TTC549 (cell line): ENCODE measurements around the gene B3GAT3.
"Not testable (repeated sequence)": the region's sequence is repeated elsewhere in the genome, so short reads cannot be mapped to it uniquely, and the experiment has no call there.

Experiments used
- FAIRE-seq: peaks from 2 replicates; lab custom pipeline; 2012; peaks lifted over from hg19 to GRCh38; lab: Jason Lieb, UNC

B3GAT3 gene

DNA sequence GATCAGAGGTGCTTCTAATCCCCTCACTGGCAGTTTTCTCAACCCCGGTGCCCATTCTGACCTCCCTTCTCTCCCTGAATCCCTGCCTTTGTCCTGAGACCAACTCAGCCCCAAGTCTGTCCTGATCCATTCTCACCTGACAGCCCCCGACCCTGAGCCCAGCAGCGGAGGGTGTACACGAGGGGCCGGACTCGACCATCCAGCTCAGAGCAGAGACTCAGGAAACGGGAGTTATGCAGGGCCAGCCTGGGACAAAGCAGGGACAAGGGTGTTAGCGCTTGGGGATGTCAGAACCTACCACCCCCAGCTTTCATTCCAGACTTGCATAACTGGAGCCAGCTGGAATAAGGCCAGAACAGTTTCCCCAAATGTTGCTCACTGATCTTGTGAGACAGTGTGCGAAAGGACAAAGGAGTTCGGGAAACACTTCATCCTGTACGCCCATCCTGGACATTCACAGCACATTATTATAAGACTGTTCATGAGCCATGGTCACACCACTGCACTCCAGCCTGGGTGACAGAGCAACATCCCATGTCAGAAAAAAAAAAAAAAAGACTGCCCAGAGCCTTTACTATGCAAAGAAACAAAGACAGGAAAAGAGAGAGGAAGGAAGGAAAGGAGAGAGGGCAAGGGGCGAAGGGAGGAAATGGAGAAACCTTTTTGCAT is 44.6 kb downstream of the B3GAT3 start:
- FAIRE-seq = no peak

DNA sequence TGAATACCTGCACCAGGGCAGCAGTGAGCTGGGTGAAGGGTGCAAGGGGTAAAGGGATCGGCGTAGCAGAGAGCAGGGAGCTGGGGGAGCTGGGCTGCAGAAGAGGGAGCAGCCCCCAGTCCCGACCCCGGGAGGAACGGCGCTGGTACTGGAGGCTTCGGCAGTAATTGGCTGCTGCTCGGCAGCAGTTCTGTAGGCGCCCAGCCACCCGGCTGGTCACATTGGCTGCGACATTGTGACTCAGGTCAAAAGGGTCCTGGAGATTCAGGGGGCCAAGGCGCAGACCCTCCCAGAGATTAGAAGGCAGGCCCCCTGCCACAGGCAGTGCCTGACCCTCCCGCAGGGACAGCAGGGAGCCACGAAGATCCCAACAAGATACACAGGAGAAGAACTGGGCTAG is 45.9 kb downstream of the B3GAT3 start:
- no peak for FAIRE-seq

DNA sequence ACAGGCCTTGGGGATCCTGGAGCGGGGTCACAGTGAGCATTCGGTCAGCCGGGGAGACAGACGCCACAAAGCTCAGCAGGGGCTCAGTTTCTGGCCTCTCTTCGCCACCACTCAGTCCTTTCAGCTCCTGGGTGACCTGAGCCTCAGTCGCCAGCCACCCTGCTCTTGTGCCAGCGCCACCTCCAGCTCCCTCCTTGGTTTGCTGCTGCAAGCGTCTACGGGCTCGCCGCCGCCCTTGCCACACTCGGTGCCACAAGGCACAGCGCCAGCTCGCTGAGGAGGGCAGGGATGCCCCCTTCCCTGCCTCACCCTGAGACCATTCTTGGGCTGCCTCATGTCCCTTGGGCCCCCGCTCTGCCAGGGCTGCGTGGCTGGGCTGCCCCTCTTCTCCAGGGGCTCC is 46.6 kb downstream of the B3GAT3 start:
- no peak for FAIRE-seq

DNA sequence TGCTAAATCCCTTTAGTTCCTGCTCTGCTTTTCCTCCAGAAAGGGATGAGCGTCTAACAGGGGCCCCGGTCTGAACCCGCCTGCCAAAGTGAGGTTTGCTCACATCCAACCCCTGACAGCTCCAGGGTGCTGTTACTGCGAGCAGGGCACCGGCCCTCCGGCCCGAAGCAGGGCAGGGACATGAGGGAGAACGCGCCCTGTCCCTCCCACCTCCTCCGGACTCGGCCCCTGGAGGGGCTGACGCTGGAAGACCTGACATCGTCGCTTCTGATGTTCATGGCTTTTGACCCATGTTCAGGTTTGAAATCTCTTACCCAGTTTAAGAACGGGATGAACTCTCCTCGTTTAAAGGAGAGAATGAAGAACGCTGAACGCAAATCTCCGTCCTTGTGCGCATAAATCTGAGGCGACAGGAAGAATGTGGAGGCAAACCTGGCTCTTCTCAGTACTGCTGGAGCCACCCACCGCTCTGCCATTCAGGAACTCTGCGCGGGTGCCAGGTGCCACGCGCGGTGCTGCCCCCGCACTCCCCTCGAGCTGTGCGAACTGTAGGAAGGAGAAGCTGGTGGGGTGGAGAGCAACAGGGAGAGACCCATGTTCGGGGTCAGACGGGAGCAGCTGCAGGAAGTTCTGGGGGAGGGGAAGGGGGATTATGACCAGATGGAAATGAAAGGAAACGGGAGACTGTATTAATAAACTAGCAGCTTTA is 47.3 kb downstream of the B3GAT3 start:
- no peak for FAIRE-seq

DNA sequence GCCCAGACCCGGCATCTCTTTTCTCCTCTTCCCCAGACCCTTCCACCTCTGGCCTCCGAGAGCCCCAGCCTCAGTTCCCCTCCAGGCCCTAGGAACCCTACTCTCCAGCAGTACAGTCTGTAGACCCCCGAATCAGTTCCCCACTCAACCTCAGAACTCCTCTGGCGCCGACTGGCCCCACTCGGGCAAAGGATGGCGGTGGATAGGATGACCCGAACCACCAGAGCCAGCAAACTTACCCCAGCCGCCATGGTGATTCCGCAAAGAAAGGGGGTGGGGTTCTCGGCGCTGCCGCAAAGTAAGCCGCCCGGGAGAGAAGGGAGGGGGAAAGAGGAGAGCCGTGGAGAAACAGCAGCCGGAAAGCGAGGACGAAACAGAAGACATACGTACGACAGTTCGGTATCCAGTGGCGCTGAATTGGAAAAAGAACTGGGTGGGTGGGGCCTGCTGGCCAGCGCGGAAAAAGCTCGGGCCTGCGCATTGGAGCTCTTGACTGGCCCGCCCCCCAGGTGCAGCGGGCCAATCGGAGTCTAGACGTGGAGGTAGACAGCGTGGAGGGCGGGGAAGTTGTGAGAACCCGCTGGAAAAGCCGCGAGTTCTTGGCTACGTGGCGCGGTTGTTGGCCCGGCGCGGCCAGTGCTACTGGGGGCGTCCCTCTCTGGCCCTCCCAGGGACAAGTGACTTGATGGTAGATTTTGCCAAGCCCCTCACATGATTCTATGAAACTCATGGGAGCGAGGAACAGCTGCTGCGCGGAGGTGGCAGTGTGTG is 48.0 kb downstream of the B3GAT3 start, which contains the start of gene EEF1G:
Gene EEF1G (minus strand): TSS at position 300 of the 771 bp plus-strand sequence. CDS start 49 bp downstream, at position 251.
- peak; percentile 82 for FAIRE-seq

DNA sequence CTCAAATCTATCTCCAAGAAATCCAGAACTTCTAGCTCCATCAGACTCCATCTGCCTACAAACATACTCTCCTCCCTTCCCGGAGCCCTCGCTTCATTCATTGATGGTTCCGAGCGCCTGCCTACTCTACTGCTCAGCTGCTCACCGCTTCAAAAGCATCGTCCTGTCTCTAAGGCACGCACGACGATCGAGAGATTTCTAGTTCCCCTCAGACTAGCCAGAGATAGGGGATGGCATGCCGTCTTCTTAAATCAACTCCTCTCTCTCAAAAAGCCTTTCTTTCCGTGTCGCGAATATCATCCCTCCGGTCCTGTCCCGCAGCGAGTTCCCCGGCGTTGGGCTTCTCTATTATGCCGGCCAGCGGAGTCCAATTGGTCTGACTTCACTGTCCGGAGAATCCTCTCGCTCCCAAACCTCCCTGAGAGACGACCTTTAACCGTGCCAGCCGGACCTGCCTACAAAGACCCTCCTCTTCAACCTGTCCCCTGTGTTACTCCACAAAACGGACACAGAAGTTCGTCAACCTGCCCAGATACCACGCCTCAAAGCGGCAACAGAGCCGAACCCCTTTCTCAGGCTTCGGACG is 48.7 kb downstream of the B3GAT3 start:
- FAIRE-seq = no peak

DNA sequence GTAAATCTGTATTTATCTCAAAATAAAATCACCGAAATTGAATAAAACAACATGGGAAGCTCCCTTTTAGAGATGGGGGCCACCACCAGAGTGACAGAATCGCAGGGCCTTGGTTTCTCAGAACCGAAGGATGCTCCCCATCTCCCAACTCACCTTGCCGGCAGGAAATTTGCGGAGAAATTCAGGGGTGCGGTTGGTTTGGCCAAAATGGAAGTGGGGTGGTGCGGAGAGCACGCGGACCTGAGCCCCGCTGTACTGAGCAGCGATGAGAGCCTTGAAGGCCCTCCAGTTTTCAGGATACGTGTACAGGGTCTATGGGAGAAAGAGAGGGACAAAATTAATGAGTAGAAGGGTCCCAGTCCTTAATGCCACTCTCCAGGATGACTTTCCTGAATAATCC is 49.4 kb downstream of the B3GAT3 start:
- FAIRE-seq = no peak

DNA sequence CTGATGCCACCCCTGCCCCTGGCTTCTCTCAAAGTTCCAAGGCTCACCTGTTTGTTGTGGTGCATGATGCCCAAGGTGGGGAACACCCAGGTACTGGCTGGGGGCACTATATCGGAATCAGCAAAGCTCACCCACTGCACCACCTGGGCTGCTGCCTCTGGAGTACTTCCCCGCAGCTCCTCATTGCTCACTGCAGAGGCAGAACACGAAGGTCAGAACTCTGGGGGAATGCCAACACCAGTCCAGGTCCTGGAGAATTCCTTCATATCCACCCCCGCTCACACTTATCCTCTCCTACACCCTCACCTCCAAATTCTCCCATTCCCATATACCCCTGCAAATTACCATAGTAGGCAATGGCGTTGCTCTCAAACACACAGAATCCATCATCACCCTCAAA is 50.3 kb downstream of the B3GAT3 start:
- not testable (repeated sequence) for FAIRE-seq

DNA sequence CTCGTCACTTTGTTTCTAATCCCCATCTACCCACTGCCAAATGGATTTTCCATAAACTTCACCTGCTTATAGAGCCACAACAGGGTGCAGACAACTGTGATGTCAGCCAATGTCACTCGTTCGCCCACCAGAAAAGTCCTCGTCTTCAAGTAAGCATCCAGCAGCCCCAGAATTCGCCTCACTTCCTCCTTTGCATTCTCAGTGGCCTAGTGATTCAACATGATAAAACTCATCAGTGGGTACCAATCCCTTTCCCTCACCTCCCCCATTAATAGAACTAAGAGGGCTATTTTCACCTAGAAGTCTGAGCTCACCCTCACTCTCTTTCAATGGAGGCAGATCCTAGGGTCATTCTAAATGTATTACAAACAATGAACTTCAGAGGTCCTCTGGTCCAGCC is 50.9 kb downstream of the B3GAT3 start:
- FAIRE-seq = not testable (repeated sequence)

DNA sequence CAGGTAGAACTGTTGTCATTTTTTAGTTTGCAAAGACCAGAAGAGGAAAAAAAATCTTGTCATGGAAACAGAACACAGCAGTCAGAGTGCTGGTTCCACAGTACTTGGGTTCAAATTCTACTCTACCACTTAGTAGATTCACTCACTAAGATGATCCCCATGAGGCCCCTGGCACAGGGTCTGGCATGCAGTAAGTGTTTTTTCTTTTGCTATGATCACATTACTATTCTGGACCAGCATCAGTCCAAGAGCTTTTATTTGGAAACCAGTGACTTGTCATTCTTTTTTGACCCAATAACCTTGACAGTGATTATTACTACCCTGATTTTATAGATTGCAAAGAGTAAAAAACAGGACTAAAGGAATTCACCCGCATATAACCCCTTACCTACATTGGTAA is 52.2 kb downstream of the B3GAT3 start:
- FAIRE-seq = no peak

DNA sequence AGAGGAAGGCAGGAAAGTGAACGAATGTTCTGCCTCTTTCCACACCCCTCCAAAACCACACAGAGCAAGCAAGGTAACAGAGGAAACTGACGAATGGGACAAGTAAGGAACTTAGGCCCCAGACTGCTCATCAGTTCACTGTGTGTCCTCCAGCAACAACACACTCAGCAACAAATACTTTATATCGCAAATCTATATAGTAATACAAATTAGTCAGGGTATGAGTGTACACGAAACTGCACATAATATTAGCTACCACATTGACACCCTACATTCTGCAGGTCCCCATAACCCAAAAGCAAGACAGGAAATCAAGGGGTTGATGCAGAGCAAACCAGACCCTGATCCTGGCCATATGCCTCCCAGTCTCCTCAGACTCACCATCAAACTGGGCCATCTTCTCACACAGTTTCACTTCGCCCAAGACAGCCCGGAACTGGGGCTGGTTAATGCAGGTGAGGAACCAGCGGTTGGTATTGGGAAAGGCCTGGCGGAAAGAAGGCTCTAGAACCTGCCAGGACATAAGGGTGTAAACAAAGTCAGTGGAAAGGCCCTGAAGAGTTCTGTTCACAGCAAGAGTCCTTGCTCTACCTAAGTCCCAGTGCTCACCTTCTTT is 54.7 kb downstream of the B3GAT3 start:
- no peak for FAIRE-seq

DNA sequence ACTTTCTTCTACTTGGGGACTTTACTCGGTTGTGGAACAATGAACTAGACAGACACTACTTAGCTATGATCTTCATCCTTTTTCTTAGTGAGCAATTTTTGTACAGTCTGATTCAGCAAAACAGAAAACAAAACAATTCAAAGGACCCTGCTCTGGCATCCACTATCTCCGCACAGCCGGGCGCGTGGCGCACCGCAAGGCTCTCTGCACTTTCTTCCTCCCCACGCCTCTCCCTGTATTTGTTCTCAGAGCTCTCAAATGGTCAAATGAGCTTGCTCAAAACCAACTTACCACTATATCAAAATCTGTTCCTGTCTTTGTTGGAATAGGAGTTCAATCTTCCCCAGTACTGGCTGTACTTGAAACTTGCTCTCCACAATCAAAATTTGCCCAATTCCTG is 55.5 kb downstream of the B3GAT3 start:
- no peak for FAIRE-seq
